ENCODE data around the gene DTX4.

The DTX4 gene

GRCh38 chr11:59254286-59254685, 82.4 kb downstream of the DTX4 start:
- Mint-ChIP-seq H3K4me3 (no peak overlapping the region), H3K27ac (no peak overlapping the region), H3K4me1 (no peaks in the 10 kb centered on the region), H3K9me3 (no peaks in the 10 kb centered on the region), H3K36me3 (ENCODE audit: low read depth) (no peaks in the 10 kb centered on the region), H3K27me3 (ENCODE audit: low read depth) (peaks cover 8% of the 10 kb centered on the region)
- no peak for TF ChIP-seq CTCF (IDR thresholded peaks at IDR 0.05; ENCODE audit: unreplicated experiment in 3 of 3)

- Mint-ChIP-seq H3K27ac (no peak overlapping the region), H3K27me3 (ENCODE audit: low read depth) (peaks cover 8% of the 10 kb centered on the region), H3K9me3 (no peaks in the 10 kb centered on the region), H3K36me3 (ENCODE audit: low read depth) (no peaks in the 10 kb centered on the region), H3K4me1 (no peaks in the 10 kb centered on the region), H3K4me3 (no peak overlapping the region)
- no peak for TF ChIP-seq CTCF (IDR thresholded peaks at IDR 0.05; ENCODE audit: unreplicated experiment in 3 of 3)
Measured at GRCh38 chr11:59255281-59255680, 83.3 kb downstream of the DTX4 start.
